Cortex of kidney (tissue), 1 donor: ENCODE results near the gene SERINC1.

Source experiments
- DNase-seq: peaks from one replicate; lab custom pipeline; 2025; lab: John Stamatoyannopoulos, UW

Gene SERINC1

DNA sequence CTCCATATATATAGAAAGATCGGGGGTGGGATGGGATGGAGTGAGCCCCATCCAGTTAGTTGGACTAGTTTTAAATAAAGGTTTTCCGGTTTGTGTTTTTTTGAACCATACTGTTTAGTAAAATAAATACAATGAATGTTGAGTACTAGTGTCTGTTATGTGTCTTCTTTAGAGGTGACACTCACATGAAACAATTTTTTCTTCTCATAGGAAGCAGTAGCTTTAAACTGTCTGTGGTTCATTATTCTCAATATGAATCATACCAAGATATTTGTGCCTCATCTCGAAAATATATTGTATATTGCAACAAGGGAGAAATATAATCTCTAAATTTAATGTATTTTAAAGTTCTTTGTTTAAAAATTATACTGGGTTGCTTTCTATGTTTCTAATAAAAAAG, 38.8 kb downstream of the SERINC1 start:
- no peak for DNase-seq

GRCh38 chr6:122431780-122432179, 39.8 kb downstream of the SERINC1 start:
- DNase-seq, result no peak

DNA sequence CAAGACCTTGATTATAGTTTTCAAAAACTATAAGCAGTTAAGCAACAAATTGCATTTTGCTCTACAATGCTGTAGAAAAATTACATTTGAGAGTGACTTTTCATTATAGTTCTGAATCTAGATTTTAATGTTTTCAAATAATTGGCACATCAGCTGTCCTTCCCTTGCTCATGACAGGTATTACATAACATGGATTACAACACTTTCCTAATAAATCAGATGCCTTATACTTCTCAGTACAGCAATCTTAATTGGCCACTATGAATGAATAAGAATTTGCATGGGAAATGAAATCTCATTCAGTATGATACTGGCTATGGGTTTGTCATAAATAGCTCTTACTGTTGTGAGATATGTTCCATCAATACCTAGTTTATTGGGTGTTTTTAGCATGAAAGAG, 42.3 kb downstream of the SERINC1 start:
- DNase-seq, result no peak

GRCh38 chr6:122428781-122429180, 42.8 kb downstream of the SERINC1 start:
- no peak for DNase-seq

GRCh38 chr6:122426597-122426996, 45.0 kb downstream of the SERINC1 start:
- no peak for DNase-seq

DNA sequence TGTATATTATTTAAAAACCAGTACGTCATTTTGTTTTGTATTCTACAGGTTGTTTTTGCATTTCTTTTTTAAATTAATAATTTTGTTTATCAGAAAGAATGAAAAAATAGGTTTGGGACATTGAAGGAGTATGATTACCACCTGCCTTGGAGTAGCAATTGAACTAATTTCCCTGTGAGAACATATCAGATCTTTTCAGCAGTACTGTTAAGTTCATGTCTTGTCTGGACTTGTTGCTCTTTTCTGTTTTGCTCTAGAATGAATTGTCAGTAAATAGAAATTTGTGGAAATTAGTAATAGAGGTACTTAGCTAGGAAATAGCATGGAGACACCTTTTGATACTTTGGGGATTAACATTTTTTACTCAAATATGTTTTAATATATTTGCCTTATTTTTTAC, 47.9 kb downstream of the SERINC1 start:
- DNase-seq, result no peak

DNA sequence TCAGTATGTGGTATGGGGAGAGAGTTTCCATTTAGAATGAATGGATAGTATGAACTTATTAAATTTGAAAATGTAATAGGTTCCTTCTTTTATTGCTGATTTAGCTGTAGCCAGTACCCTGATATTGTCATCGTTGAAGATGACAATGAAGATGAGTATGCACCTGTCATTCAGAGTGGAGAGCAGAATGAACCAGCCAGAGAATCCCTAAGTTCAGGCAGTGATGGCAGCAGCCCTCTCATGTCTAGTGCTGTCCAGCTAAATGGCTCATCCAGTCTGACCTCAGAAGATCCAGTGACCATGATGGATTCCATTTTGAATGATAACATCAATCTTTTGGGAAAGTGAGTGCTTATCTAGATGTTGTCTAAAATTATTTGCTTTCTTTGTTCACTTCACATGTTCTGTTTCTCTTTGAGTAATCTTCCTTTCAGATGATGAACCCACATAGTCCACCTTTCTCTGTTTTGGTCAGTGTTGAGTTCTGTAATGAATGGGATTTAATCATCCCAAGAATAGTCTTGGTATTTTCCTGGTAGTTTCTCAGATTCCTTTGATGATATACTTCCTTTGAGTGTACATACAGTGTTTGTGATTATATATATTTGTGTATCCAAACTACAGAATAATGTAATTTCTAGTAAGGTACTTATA, 48.9 kb downstream of the SERINC1 start:
- no peak for DNase-seq

DNA sequence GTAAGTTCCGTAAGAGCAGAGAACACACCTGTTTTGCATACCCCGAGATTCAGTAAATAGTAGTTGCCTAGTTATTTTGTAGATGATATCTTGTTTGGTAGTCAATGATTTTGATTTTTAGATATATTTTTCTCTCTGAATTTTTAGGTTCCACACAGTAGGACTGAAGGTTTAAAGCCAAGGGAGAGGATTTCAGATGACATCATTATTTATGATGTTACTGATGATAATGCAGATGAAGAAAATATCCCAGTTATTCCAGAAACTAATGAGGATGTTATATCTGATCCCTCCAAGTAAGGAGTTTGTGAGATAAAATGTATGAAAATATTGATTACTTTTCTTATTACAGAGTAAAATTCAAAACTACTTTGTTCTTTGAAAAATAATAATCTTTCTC, 49.6 kb downstream of the SERINC1 start:
- DNase-seq, result no peak

DNA sequence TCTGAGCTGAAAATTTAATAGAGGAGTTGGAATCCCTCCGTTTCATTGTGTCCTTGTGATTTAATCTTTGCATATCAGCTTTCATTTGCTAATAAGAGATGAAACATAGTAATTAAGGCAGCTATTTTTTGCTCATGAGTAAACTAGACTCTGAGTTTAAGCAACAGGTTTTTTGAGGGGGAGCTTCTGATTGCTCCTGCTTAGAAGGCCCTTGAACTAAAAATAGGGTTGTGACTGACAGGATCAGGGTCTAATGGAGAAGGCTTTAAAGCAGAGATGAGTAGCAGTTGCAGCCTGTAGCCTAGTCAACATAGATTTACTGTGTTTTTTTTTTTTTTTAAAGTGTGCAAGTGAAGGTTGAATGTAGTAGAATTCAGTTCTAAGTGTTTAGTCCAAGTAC, 54.8 kb downstream of the SERINC1 start:
- DNase-seq, result no peak

DNA sequence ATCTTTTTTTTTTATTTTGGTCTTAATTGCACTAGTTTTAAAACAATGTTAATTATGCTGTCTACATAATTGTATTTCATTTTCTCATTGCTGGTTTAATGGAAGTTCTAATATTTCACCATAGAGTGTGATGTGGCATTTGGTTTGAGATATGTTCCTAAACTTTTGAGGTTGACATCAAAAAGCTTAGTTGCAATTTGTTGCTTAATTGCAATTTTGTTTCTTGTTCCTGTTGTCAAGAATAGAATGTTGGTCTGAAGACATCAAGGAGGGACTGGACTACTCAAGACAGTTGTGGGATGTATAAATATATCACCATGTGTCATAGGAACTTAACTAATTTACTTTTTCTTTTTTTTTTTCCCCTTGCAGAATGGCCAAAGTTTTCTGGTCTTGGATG, 59.6 kb downstream of the SERINC1 start:
- DNase-seq, result no peak

DNA sequence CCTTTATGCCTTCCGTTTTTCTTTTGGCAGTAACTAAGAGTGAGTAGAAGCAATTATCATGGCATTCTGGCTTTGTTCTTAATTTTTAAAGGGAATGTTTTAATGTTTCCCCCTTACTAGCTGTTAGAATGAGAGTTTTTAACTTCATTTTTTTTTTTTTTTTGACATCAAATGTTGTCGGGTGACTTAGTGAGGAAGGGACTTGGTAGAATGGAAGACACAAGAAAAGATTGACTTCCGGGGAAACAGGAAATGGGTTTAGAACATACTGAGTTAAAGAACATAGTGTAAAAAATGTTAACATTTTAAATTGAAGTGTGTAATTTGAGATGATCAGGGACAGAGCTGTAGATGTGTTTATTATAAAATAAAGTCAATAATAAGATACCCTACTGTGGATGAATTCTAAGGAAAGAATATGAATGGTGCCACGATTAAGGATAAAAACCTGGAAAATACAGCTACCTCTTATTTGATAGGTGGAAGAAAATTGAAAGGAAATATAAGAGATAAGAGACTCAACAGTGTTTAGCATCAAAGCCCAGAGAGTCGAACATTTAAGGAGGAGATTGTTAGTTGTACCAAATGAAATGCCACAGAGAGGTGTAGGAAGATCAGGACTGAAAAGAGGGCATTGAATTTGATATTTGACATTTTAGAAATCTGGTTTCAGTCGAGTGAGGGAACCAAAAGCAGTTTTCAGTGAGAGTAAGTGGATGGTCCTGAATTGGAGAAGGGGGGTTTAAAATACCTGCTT, 62.7 kb downstream of the SERINC1 start:
- DNase-seq, result no peak

GRCh38 chr6:122408240-122408639, 63.4 kb downstream of the SERINC1 start:
- DNase-seq, result no peak

GRCh38 chr6:122407712-122408111, 63.9 kb downstream of the SERINC1 start:
- no peak for DNase-seq

DNA sequence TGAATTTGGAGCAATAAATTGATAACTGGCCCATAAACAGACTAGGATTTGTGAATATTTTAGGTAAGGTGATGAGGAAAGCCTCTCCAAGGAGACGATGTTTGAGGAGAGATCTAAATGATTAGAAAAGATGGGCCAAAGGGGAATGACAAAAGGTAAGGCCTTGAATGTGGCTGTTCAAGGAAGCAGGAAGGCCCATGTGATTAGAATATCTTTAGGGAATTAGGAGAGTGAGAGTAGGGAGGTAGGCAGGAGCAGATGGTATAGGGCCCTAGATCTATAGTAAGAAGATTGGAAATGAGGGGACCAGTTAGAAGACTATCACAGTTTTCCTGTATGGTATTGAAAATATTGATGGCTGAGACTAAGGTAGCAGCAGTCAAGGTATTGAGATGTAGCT, 65.4 kb downstream of the SERINC1 start:
- DNase-seq, result no peak

GRCh38 chr6:122405417-122405816, 66.2 kb downstream of the SERINC1 start:
- no peak for DNase-seq

GRCh38 chr6:122404444-122404843, 67.2 kb downstream of the SERINC1 start:
- no peak for DNase-seq

DNA sequence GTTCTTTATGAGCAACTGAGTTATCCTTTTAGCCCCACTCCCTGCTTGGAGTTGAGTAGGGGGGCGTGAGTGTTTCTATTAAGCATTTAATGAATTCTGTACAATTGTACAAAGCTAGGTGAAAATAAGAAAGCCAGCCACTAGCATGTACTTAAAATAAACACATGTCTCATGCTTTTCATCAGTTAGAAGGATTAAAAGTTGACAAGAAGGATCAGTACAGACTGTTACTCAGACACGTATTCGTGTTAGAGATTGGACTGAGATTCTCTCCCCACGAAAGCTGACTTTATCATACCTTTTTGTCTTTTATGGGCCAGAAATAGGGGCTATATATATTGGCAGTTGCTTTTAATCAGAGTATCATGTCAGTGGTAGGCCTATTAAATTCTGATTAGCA, 70.5 kb downstream of the SERINC1 start:
- no peak for DNase-seq

- no peak for DNase-seq
Observed at GRCh38 chr6:122400462-122401089, 71.0 kb downstream of the SERINC1 start.

- DNase-seq, result no peak
Observed at GRCh38 chr6:122400121-122400450, 71.5 kb downstream of the SERINC1 start.

DNA sequence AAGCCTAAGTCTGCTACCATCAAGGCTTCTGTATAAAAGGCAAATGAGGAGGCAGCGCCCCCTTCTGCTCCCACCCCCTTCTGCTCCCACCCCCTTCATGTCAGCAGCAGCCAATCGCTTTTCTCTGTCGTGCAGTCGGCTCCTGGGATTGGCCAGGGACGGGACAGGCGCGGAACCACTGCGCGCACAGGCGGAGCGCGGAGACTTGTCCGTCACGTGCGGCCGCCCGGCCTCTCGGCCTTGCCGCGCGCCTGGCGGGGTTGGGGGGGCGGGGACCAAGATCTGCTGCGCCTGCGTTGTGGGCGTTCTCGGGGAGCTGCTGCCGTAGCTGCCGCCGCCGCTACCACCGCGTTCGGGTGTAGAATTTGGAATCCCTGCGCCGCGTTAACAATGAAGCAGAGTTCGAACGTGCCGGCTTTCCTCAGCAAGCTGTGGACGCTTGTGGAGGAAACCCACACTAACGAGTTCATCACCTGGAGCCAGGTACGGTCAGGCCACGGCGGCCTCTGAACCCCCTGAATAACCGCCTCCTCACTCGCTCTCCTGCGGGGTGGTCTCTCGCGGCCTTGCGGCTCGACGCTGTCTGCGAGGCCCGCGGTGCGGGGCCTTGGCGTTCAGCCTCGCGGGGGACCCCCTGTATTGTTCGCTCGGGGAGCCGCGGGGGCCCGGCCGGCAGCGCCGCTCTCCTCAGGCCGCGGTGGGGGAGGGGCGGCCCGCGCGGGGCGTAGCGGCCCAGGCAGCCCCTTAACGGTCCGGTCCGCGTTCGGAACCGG, 72.1 kb downstream of the SERINC1 start, which contains the start of gene HSF2:
TSS of gene HSF2 (plus strand) at position 305 of the 773 bp plus-strand sequence. CDS start at position 391, 86 bp downstream.
- DNase-seq, result peak; percentile 57

- no peak for DNase-seq
Observed at GRCh38 chr6:122399055-122399347, 72.6 kb downstream of the SERINC1 start.

DNA sequence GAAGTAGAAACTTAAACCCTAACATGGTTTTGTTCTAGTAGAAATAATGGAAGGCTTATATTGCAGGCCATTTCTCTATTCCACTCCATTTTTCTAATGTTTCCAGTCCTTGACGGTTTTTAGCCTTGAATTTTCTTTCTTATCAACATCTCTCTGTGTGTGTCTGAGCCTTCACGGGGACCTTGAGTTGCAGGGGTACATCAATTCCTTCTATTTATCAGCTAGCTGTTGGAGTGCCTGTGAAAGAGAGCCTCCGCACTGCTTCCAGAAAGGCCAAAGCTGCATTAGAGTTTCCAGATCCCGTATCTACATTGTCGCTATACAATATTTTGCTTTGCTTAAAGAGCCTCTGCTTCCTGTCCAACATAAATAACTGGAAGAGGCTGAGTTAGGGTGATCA, 77.6 kb downstream of the SERINC1 start:
- no peak for DNase-seq
